Peyer's patch (tissue), 4 donors: ENCODE data around the gene KLHL3. TPM values are rescaled to one million over a fixed set of nuclear protein-coding genes. Genes with fewer than 3 reads are reported as not detected.

ENCODE experiments used
- DNase-seq, 3 donors: peaks; one replicate each; pipeline ENCODE4 v3.0.0-alpha.2; 2017 to 2019
- H3K27ac ChIP-seq, 4 donors: fragments of 200-600 bp; sonication (generic); one replicate each; pipeline ENCODE4 v1.5.1; 2016 to 2019
- H3K27me3 ChIP-seq, 2 donors: fragments of 200-600 bp; sonication (generic); one replicate each; pipeline ENCODE4 v1.5.1; 2019
- H3K36me3 ChIP-seq, 3 donors: fragments of 200-600 bp; sonication (generic); one replicate each; pipeline ENCODE4 v1.5.1; 2016 to 2019
- H3K4me1 ChIP-seq, 4 donors: fragments of 200-600 bp; sonication (generic); one replicate each; pipeline ENCODE4 v1.5.1; 2016 to 2019
- H3K4me3 ChIP-seq, 4 donors: fragments of 200-600 bp; sonication (generic); 1 replicate in 3 of 4; 2 replicates in 1 of 4; pipeline ENCODE4 v1.5.1; 2016 to 2019; ENCODE audit warnings: mild to moderate bottlenecking in 1 of 4
- H3K9me3 ChIP-seq, 4 donors: fragments of 200-600 bp; sonication (generic); one replicate each; pipeline ENCODE4 v1.5.1; 2016 to 2019; ENCODE audit warnings: mild to moderate bottlenecking in 1 of 4
- POLR2A ChIP-seq, 2 donors: fragments of 450-650 bp; IDR thresholded peaks; one replicate each; pipeline ENCODE4 v1.5.1; 2017; ENCODE audit warnings: antibody characterized with exemption in 2 of 2, mild to moderate bottlenecking in 2 of 2, moderate library complexity in 2 of 2
- total RNA-seq, 4 donors: library from RNA; depleted of rRNA; stranded (reverse); fragments of >200 nt; gene quantifications; one replicate each; pipeline ENCODE4 v1.1.0, GENCODE V29; 2016
- TF ChIP-seq, protein P1 (sequence below), 6 experiments: fragments of 450-650 bp in 4 of 6; fragments of 200-600 bp in 2 of 6; sonication (generic) in 1 of 6; IDR thresholded peaks; one replicate each; pipeline ENCODE4 v1.5.1; 2017 to 2019; ENCODE audit warnings: antibody characterized with exemption in 6 of 6, mild to moderate bottlenecking in 3 of 6, moderate library complexity in 1 of 6

The KLHL3 gene
- total RNA-seq, 4 donors from 2014 or later, result 5.0 to 9.5 (median 6.3) TPM

GRCh38 chr5:137706841-137707240, 29.0 kb downstream of the KLHL3 start:
- Histone ChIP-seq H3K4me1 (no peaks in the 10 kb centered on the region), H3K27me3 (no peaks in the 10 kb centered on the region), H3K9me3 (no peaks in the 10 kb centered on the region), H3K27ac (no peak overlapping the region), H3K36me3 (no peaks in the 10 kb centered on the region), H3K4me3 (no peak overlapping the region)
- no peak for DNase-seq
- TF ChIP-seq, protein P1, sequence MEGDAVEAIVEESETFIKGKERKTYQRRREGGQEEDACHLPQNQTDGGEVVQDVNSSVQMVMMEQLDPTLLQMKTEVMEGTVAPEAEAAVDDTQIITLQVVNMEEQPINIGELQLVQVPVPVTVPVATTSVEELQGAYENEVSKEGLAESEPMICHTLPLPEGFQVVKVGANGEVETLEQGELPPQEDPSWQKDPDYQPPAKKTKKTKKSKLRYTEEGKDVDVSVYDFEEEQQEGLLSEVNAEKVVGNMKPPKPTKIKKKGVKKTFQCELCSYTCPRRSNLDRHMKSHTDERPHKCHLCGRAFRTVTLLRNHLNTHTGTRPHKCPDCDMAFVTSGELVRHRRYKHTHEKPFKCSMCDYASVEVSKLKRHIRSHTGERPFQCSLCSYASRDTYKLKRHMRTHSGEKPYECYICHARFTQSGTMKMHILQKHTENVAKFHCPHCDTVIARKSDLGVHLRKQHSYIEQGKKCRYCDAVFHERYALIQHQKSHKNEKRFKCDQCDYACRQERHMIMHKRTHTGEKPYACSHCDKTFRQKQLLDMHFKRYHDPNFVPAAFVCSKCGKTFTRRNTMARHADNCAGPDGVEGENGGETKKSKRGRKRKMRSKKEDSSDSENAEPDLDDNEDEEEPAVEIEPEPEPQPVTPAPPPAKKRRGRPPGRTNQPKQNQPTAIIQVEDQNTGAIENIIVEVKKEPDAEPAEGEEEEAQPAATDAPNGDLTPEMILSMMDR (IDR thresholded peaks at IDR 0.05), result no peak
- no peak for TF ChIP-seq POLR2A (IDR thresholded peaks at IDR 0.05)

DNA sequence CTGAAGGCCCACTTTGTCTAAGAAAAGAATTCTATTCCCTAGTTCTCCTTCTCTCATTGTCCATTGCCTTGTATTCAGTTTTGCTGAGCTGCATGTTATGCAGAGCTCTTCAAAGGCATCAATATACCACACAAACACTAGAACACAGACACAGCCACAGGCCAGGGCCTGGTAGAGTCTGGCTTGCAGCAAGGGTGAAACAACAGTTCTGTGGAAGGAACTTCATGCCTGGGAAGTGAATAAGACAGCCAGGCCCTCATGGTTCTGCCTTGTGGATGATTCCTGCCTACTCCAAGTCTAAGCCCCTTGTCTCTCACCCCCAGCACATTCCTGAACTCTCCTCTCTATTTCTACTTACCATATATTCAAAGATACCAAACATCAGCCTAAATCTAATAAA, 30.8 kb downstream of the KLHL3 start:
- Histone ChIP-seq H3K4me3 (no peak overlapping the region), H3K9me3 (no peaks in the 10 kb centered on the region), H3K27me3 (no peaks in the 10 kb centered on the region), H3K36me3 (no peaks in the 10 kb centered on the region), H3K27ac (no peak overlapping the region), H3K4me1 (no peaks in the 10 kb centered on the region)
- TF ChIP-seq, protein P1 (IDR thresholded peaks at IDR 0.05), result no peak
- no peak for TF ChIP-seq POLR2A (IDR thresholded peaks at IDR 0.05)
- no peak for DNase-seq

DNA sequence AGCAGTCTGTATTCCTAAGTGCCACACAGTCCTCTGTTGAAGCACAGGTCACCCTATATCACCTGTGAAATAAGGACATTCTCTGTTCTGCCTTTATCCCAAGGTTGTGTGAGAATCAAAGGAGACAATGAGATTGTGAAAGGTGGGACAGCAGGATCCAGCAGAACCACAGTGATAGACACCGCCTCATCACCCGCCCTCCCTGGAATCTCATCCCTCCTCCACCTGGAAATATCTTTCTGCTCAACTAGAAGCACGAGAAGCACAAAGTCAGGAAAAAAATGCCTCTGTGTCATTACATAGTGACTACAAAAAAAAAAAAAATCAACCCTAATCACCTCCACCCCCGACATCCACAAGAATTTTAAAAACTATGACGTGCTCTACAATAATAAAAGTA, 32.3 kb downstream of the KLHL3 start:
- Histone ChIP-seq H3K9me3 (no peaks in the 10 kb centered on the region), H3K27ac (no peak overlapping the region), H3K27me3 (no peaks in the 10 kb centered on the region), H3K4me3 (no peak overlapping the region), H3K4me1 (no peaks in the 10 kb centered on the region), H3K36me3 (no peaks in the 10 kb centered on the region)
- no peak for DNase-seq
- TF ChIP-seq POLR2A (IDR thresholded peaks at IDR 0.05), result no peak
- TF ChIP-seq, protein P1 (IDR thresholded peaks at IDR 0.05), result no peak

DNA sequence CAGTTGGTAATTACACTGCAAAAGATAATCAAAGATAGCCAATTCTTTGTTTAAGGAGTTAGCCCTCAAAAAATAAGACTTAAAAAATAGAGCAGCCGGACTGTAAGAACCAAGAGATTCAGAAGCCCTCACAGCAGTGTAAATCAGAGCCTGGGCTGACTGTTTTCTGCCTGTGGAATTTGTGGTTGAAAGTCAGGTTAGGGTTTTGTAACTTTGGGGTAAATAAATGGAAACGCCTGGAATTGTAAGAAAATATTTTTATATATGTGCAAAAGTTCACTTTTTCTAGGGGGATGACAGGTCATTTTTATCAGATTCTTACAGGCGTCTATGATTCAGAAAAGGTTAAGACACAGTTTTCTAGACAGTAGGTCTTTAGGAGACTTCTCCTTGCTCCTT, 35.6 kb downstream of the KLHL3 start:
- Histone ChIP-seq H3K27ac (no peak overlapping the region), H3K4me3 (no peak overlapping the region), H3K4me1 (no peaks in the 10 kb centered on the region), H3K27me3 (no peaks in the 10 kb centered on the region), H3K36me3 (no peaks in the 10 kb centered on the region), H3K9me3 (no peaks in the 10 kb centered on the region)
- no peak for DNase-seq
- no peak for TF ChIP-seq POLR2A (IDR thresholded peaks at IDR 0.05)
- TF ChIP-seq, protein P1 (IDR thresholded peaks at IDR 0.05), result no peak

- Histone ChIP-seq H3K9me3 (no peaks in the 10 kb centered on the region), H3K27ac (no peak overlapping the region), H3K27me3 (no peaks in the 10 kb centered on the region), H3K36me3 (no peaks in the 10 kb centered on the region), H3K4me3 (no peak overlapping the region), H3K4me1 (no peaks in the 10 kb centered on the region)
- TF ChIP-seq, protein P1 (IDR thresholded peaks at IDR 0.05), result no peak
- no peak for TF ChIP-seq POLR2A (IDR thresholded peaks at IDR 0.05)
- DNase-seq, result no peak
Measured at GRCh38 chr5:137699336-137700281, 36.3 kb downstream of the KLHL3 start.
